KMS-11 (cell line): ENCODE results near the gene SPEG.

Experiments used
- H2AFZ ChIP-seq: fragments of 200-600 bp; sonication (generic); 2 replicates; pipeline ENCODE4 v1.6.1; 2016; ENCODE audit warnings: antibody characterized with exemption, mixed run types, low read depth
- H3K27ac ChIP-seq: fragments of 200-600 bp; sonication (generic); 2 replicates; pipeline ENCODE4 v1.6.1; 2016; ENCODE audit warnings: mild to moderate bottlenecking, mixed run types
- H3K27me3 ChIP-seq: fragments of 200-600 bp; sonication (generic); 2 replicates; pipeline ENCODE4 v1.6.1; 2017; ENCODE audit warnings: mild to moderate bottlenecking, low read depth, mixed run types, moderate library complexity; ENCODE audit not compliant: insufficient read depth
- H3K36me3 ChIP-seq: fragments of 200-600 bp; sonication (generic); 2 replicates; pipeline ENCODE4 v1.6.1; 2017; ENCODE audit warnings: mild to moderate bottlenecking, mixed run types; ENCODE audit not compliant: insufficient read depth
- H3K4me1 ChIP-seq: fragments of 200-600 bp; sonication (generic); 2 replicates; pipeline ENCODE4 v1.6.1; 2016; ENCODE audit warnings: mild to moderate bottlenecking, low read depth, mixed run types; ENCODE audit not compliant: poor library complexity, severe bottlenecking
- H3K4me2 ChIP-seq: fragments of 200-600 bp; sonication (generic); 2 replicates; pipeline ENCODE4 v1.7.0; 2016; ENCODE audit warnings: mild to moderate bottlenecking, mixed run types
- H3K4me3 ChIP-seq: fragments of 200-600 bp; sonication (generic); IDR thresholded peaks from 2 replicates; pipeline ENCODE4 v1.6.1; 2017; ENCODE audit warnings: low read depth, low read length, mixed read lengths; ENCODE audit not compliant: insufficient read depth
- H3K79me2 ChIP-seq: fragments of 200-600 bp; sonication (generic); 2 replicates; pipeline ENCODE4 v1.6.1; 2016; ENCODE audit warnings: low read depth, mixed run types; ENCODE audit not compliant: insufficient read depth
- H3K9ac ChIP-seq: fragments of 200-600 bp; sonication (generic); 2 replicates; pipeline ENCODE4 v1.6.1; 2016; ENCODE audit warnings: mild to moderate bottlenecking, mixed run types
- H4K20me1 ChIP-seq: fragments of 200-600 bp; sonication (generic); 2 replicates; pipeline ENCODE4 v1.6.1; 2016; ENCODE audit warnings: mild to moderate bottlenecking, mixed run types; ENCODE audit not compliant: insufficient read depth
- TF ChIP-seq, protein P1 (sequence below): fragments of 200-600 bp; sonication (generic); conservative IDR thresholded peaks from 2 replicates; pipeline ENCODE4 v1.6.1; 2017; ENCODE audit warnings: low read depth, mild to moderate bottlenecking, antibody characterized with exemption, low read length, moderate library complexity, mixed read lengths

Gene SPEG

DNA sequence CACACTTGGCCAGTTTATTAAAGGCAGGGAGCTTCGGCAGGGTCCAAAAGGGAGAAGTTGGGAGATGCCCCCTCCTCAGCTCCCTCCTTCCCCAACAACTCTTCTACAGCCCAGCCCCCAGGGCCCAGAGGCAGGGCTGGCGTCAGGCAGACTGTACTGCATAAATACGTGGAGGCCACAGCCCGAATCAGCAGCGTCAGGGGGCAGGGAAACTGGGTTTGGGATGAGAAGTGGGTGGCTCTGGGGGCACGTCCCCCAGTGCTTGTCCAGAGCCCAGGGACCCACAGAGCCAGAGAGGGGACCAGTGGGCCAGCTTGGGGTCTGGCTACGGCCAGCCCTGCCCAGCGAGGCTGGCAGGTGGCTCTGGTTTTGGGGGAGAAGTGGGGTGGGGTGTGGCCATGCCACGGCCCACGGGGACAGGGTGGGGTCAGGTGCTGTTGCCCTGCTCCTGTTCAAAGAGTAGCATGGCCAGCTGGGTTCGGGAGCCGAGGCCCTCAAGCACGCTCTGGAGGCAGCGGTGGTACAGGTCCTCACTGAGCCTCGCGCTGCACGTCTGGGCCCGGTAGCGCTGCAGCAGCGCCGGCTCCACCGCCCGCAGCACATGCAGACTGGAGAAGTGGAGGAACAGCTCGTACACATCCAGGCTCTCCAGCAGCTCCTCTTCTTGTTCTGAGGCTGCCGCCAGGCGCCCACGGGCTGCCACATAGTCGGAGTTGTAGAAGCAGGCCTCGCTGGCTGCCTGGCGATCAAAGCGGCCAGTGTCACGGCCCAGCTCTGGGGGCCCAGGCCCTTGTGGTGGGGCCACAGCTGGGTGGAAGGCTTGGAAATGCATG is 104.5 kb downstream of the SPEG start:
- H4K20me1 ChIP-seq: no peaks in the 10 kb centered on the region
- no peaks in the 10 kb centered on the region for H3K79me2 ChIP-seq
- H3K36me3 ChIP-seq: no peaks in the 10 kb centered on the region
- H2AFZ ChIP-seq: no peak overlapping the region
- no peak overlapping the region for H3K4me3 ChIP-seq
- peaks cover 4% of the 10 kb centered on the region; the same call in 1 of the 2 replicates for H3K27me3 ChIP-seq
- TF ChIP-seq, protein P1, sequence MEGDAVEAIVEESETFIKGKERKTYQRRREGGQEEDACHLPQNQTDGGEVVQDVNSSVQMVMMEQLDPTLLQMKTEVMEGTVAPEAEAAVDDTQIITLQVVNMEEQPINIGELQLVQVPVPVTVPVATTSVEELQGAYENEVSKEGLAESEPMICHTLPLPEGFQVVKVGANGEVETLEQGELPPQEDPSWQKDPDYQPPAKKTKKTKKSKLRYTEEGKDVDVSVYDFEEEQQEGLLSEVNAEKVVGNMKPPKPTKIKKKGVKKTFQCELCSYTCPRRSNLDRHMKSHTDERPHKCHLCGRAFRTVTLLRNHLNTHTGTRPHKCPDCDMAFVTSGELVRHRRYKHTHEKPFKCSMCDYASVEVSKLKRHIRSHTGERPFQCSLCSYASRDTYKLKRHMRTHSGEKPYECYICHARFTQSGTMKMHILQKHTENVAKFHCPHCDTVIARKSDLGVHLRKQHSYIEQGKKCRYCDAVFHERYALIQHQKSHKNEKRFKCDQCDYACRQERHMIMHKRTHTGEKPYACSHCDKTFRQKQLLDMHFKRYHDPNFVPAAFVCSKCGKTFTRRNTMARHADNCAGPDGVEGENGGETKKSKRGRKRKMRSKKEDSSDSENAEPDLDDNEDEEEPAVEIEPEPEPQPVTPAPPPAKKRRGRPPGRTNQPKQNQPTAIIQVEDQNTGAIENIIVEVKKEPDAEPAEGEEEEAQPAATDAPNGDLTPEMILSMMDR: no peak
- peaks cover 4% of the 10 kb centered on the region for H3K4me1 ChIP-seq
- no peak overlapping the region for H3K9ac ChIP-seq
- no peak overlapping the region for H3K4me2 ChIP-seq
- no peak overlapping the region for H3K27ac ChIP-seq

- Histone ChIP-seq H3K36me3 (no peaks in the 10 kb centered on the region), H3K27me3 (peaks cover 8% of the 10 kb centered on the region; the same call in 1 of the 2 replicates), H3K79me2 (no peaks in the 10 kb centered on the region), H3K27ac (no peak overlapping the region), H2AFZ (no peak overlapping the region), H3K4me1 (peaks cover 4% of the 10 kb centered on the region), H3K4me3 (no peak overlapping the region), H4K20me1 (no peaks in the 10 kb centered on the region), H3K4me2 (no peak overlapping the region), H3K9ac (no peak overlapping the region)
- TF ChIP-seq, protein P1: no peak
Observed at GRCh38 chr2:219539926-219540678, 105.5 kb downstream of the SPEG start.

GRCh38 chr2:219540784-219541504 is 106.3 kb downstream of the SPEG start:
- peaks cover 13% of the 10 kb centered on the region; the same call in 1 of the 2 replicates for H3K27me3 ChIP-seq
- H3K9ac ChIP-seq: no peak overlapping the region; the same call in 1 of the 2 replicates
- TF ChIP-seq, protein P1: no peak
- H3K79me2 ChIP-seq: no peaks in the 10 kb centered on the region
- H3K36me3 ChIP-seq: no peaks in the 10 kb centered on the region
- H3K4me2 ChIP-seq: peak overlapping the region; percentile 90
- no peak overlapping the region for H3K4me3 ChIP-seq
- no peak overlapping the region for H3K27ac ChIP-seq
- H4K20me1 ChIP-seq: no peaks in the 10 kb centered on the region
- no peak overlapping the region; the same call in 1 of the 2 replicates for H2AFZ ChIP-seq
- H3K4me1 ChIP-seq: peaks cover 4% of the 10 kb centered on the region

GRCh38 chr2:219541611-219542180 is 107.1 kb downstream of the SPEG start:
- TF ChIP-seq, protein P1: peak; percentile 99
- peak overlapping the region; percentile 50 for H2AFZ ChIP-seq
- peaks cover 4% of the 10 kb centered on the region for H3K4me1 ChIP-seq
- H3K79me2 ChIP-seq: no peaks in the 10 kb centered on the region
- no peak overlapping the region for H3K4me3 ChIP-seq
- peak overlapping the region; percentile 10; the same call in 1 of the 2 replicates for H3K9ac ChIP-seq
- H3K4me2 ChIP-seq: peak overlapping the region; percentile 90
- H3K27ac ChIP-seq: no peak overlapping the region
- no peaks in the 10 kb centered on the region for H4K20me1 ChIP-seq
- no peaks in the 10 kb centered on the region for H3K36me3 ChIP-seq
- H3K27me3 ChIP-seq: peaks cover 20% of the 10 kb centered on the region
